Activated T-cell treated with anti-CD3 and anti-CD28 coated beads, Interleukin-2, amount 50 U/mL, for 72 hours (primary cell): ENCODE measurements around the gene WDFY4. TPM values are rescaled to one million over a fixed set of nuclear protein-coding genes. Genes with fewer than 3 reads are reported as not detected.
A peak's percentile ranks its signal among the peaks of the same experiment; 100 is the strongest.

Experiments used
- ATAC-seq, 2 donors: fragments of 150-1000 bp; cut with Tn5 transposase; replicated peaks in 1 of 2; 2 replicates each; pipeline ENCODE4 v1.10.0; 2021; ENCODE audit warnings: moderate library complexity in 2 of 2, mild to moderate bottlenecking in 1 of 2
- DNase-seq, 2 donors: peaks; one replicate each; pipeline ENCODE4 v3.0.0; 2021 to 2022; ENCODE audit warnings: mixed read lengths in 1 of 2
- H3K27ac Mint-ChIP-seq: one replicate; pipeline ENCODE4 v1.8.0; 2022; ENCODE audit warnings: mild to moderate bottlenecking, moderate library complexity, mixed read lengths
- H3K27me3 Mint-ChIP-seq: one replicate; pipeline ENCODE4 v1.8.0; 2022; ENCODE audit warnings: low read depth, mixed read lengths
- H3K36me3 Mint-ChIP-seq, 2 donors: one replicate each; pipeline ENCODE4 v1.8.0; 2022; ENCODE audit warnings: mixed read lengths in 2 of 2, mild to moderate bottlenecking in 1 of 2; ENCODE audit not compliant: insufficient read depth in 2 of 2
- H3K4me1 Mint-ChIP-seq: one replicate; pipeline ENCODE4 v1.8.0; 2022; ENCODE audit warnings: low read depth, mixed read lengths
- H3K4me3 Mint-ChIP-seq, 2 donors: one replicate each; pipeline ENCODE4 v1.8.0; 2022; ENCODE audit warnings: mild to moderate bottlenecking in 2 of 2, mixed read lengths in 2 of 2, moderate library complexity in 2 of 2
- H3K9me3 Mint-ChIP-seq, 2 donors: one replicate each; pipeline ENCODE4 v1.8.0; 2022; ENCODE audit warnings: mixed read lengths in 2 of 2
- total RNA-seq, 2 donors: library from RNA; stranded (reverse); gene quantifications; one replicate each; pipeline ENCODE4 v1.2.3, GENCODE V29; 2022

The WDFY4 gene
- total RNA-seq, 2 donors from 2014 or later: 0.58 to 1.7 TPM

DNA sequence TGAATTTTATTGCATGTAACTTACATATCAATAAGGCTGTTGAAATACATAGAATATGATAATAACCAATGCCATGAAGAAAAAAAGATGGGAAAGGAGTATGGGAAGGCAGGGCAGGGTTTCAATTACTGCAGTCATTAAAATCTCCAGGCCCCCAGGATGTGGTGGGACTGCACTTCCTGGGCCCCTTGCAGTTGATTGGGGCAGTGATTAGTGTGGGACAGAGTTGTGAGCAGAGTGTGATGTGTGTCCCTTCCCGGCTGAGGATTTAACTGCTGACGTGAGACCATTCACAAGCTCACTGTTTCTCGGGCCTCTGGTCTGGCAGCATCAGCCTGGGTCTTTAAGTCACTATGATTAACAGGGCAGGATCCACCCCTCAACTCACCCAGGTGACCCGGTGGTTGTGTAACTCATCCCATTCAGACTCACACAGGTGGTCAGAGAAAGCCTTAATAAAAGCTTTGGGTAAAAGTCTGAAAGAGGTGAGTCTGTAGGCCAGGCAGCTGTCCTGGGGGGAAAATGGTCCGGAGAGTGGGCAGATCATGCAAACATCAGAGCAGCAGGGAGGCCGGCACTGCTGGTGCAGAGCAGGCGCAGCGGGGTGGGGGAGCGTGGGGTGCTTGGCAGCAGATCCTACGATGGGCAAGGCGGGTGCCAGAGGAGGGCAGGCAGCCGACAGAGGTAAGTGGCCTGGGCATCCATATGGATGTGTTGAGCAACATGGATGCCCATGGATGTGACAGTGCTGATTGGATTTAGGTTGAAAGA lies 36.3 kb upstream of the WDFY4 start:
- ATAC-seq (no peak), DNase-seq (no peak)
- H3K27me3 Mint-ChIP-seq: peaks cover 41% of the 10 kb centered on the region
- no peak overlapping the region for H3K27ac Mint-ChIP-seq
- no peak overlapping the region for H3K4me3 Mint-ChIP-seq
- no peaks in the 10 kb centered on the region for H3K9me3 Mint-ChIP-seq
- no peaks in the 10 kb centered on the region for H3K36me3 Mint-ChIP-seq
- no peaks in the 10 kb centered on the region for H3K4me1 Mint-ChIP-seq

DNA sequence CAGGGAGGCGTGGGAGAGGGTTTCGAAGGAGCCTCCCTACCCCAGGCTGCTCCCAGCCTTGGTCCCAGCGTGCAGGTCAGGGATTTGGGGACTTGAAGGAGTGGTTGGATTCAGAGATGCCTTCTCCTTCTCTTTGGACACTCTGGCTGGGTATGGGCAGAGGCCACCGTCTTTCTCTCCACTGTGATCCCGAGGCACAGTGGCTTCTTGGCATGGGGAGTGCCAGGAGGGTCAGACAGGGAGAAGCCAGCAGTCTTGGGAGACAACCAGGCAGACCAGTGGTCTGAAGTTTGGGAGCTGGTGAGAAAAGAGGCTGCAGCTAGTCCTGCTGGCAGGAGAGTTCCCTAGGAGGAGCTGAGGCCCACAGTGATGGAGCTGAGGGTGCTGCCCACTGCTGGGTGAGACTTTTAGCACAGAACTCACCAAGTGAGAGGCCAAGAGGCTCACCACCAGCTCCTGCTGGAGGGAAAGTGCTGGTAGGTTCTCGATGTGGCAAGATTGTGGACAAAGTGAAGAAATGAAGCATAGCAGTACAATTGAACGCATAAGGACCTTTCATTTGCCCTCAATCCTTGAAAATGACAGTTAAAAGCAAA lies 35.2 kb upstream of the WDFY4 start:
- H3K9me3 Mint-ChIP-seq: no peaks in the 10 kb centered on the region
- no peaks in the 10 kb centered on the region for H3K4me1 Mint-ChIP-seq
- ATAC-seq (no peak), DNase-seq (no peak)
- peaks cover 40% of the 10 kb centered on the region for H3K27me3 Mint-ChIP-seq
- no peak overlapping the region for H3K4me3 Mint-ChIP-seq
- no peaks in the 10 kb centered on the region for H3K36me3 Mint-ChIP-seq
- H3K27ac Mint-ChIP-seq: no peak overlapping the region

DNA sequence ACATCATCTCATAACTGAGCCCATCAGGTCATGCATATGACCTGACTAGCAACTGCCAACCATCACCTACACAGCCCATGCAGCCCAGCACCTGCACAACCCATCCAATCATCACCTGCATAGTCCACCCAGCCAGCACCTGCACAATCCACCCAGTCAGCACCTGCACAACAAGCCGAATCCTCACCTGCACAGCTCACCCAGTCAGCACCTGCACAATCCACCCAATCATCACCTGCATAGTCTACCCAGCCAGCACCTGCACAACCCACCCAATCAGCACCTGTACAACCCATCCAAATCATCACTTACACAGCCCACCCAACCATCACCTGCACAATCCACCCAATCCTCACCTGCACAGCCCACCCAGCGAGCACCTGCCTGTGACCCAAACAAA lies 33.4 kb upstream of the WDFY4 start:
- Mint-ChIP-seq H3K27me3 (peaks cover 43% of the 10 kb centered on the region), H3K9me3 (no peaks in the 10 kb centered on the region), H3K27ac (no peak overlapping the region), H3K4me1 (no peaks in the 10 kb centered on the region), H3K4me3 (no peak overlapping the region), H3K36me3 (no peaks in the 10 kb centered on the region)
- DNase-seq: no peak
- ATAC-seq: no peak

DNA sequence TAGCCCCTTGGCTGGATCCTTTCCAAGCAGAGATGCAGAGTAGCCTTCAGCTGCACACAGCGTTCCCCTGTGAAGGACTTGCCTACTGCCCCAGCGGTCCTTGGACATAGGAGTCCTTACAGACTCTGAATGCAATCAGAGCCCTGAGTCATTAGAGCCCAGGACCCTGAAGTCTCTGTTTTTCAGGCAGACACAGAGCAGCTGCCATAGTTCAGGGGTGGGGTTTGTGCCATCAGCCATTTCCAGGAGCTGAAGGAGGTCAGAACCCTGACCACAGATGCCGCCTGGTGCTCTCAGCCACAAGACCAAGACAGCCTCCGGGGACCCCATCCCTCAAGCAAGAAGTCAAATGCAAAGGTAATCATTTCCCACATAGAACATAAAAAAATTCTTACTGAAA lies 32.8 kb upstream of the WDFY4 start:
- Mint-ChIP-seq H3K36me3 (no peaks in the 10 kb centered on the region), H3K9me3 (no peaks in the 10 kb centered on the region), H3K27ac (no peak overlapping the region), H3K4me1 (peaks cover 5% of the 10 kb centered on the region), H3K4me3 (no peak overlapping the region), H3K27me3 (peaks cover 43% of the 10 kb centered on the region)
- no peak for ATAC-seq
- no peak for DNase-seq

DNA sequence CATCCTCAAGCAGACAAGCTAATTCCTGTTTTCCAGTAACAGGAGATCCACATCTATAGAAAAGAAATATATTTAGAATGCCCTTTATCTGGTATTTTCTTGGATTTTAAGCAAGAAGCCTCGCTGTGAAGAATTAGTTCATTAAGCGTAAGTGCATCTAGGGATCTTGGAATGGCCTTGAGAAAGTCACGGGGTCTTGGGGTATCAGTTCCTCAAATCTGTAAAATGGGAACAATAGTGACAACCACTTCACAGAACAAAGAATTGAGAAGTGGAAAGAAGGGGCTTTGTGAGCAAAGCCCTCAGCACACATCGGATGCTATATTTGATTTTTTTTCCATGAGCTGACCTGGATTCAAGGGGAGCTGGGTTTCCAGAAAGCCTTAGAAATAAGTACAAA lies 32.3 kb upstream of the WDFY4 start:
- DNase-seq (no peak), ATAC-seq (no peak)
- peaks cover 7% of the 10 kb centered on the region for H3K4me1 Mint-ChIP-seq
- H3K27me3 Mint-ChIP-seq: peaks cover 43% of the 10 kb centered on the region
- no peak overlapping the region for H3K4me3 Mint-ChIP-seq
- no peaks in the 10 kb centered on the region for H3K9me3 Mint-ChIP-seq
- H3K36me3 Mint-ChIP-seq: no peaks in the 10 kb centered on the region
- no peak overlapping the region for H3K27ac Mint-ChIP-seq

DNA sequence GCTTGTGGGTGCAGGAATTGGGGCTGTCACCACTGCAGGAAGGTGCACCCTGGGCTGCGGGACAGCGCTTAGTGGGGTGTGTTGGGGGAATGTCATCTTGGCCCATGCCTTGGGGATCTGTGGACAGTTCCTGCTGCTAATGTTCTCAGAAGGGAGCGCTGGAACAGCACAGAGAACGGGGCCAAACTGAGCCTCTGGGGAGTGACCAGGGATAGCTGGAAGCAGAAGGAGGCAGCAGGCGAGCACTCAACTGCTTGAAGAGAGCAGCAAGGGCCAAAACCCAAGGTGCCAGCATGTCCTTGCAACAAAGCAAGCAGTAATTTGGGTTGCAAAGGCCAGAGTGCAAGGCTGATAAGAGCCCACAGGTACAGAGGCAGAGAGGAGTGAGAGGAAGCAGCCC lies 31.3 kb upstream of the WDFY4 start:
- Mint-ChIP-seq H3K4me3 (no peak overlapping the region), H3K27me3 (peaks cover 41% of the 10 kb centered on the region), H3K4me1 (peaks cover 11% of the 10 kb centered on the region), H3K27ac (no peak overlapping the region), H3K36me3 (no peaks in the 10 kb centered on the region), H3K9me3 (no peaks in the 10 kb centered on the region)
- ATAC-seq (no peak), DNase-seq (no peak)

DNA sequence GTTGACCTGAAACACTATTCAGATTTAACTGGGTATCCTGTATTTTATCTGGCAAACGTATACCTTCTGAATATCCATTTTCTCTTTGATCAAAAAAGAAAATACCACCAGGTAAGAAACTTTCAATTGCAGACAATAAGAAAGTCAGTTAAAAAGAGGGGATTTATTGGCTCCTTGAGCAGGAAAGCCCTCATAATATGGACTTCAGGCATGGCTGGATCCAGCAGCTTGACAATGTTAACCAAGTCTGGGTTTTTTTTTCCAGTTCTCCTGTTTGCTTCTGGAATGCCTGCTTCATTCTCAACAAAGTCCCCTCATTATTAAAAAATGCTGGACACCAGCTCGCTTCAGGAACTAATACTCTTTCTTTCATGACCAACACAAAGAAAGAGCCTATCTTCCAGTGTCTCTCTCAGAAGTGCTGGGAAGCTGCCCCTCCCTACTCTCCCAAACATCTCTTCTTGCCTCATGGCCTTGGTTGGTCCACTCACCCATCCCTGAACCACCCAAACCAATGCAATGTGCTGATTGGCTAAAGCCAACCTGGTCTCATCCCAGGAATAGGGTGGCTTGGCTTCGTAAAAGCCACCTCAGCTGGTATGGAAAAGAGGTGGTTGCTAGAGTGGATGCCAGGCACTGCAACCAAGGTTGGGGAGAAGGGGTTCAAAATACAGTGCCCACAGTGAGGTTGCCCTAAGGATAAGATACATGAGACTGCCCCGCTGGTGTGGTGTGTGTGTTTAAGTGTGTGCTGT lies 30.6 kb upstream of the WDFY4 start:
- Mint-ChIP-seq H3K27me3 (peaks cover 43% of the 10 kb centered on the region), H3K9me3 (no peaks in the 10 kb centered on the region), H3K27ac (no peak overlapping the region), H3K4me1 (peaks cover 13% of the 10 kb centered on the region), H3K36me3 (no peaks in the 10 kb centered on the region), H3K4me3 (no peak overlapping the region)
- DNase-seq: no peak
- no peak for ATAC-seq

DNA sequence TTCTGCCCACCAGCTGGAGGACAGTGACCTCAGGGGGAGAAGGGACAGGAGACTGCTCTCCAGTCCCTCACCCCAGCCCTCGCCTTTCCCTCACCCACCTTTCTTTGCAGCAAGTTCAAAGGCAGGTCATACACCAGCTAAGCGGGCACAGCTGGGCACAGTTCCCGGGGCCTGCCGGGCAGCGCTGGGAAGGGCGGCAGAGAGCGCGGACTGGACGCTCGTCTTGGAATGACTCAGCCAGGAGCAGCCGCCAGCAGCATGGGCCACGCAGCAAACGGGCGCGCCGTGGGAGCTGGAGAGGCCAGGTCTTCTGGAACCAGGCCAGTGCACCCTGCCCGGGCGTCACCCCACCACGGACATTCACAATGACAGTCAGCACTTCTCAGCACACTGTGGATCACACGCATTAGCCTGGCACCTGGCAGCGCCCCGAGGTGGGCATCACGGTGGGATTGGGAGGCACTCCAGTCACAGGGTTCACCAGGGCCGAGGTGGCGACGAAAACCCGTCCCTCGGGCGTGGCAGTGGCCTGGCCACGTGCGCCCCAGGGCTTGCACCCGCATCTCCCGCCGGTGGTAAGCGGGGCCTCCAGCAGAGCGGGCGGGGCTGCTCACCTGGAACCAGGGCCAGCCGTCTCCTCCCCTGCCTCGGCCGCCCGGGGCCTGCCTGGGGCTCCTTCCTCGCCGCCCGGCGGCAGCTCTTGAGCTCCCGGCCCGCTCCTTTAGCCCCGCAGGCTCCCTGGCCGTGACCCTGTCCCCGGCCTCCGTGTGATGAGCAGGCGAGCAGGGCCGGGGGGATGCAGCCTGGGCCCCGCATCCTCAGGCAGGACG lies 29.0 kb upstream of the WDFY4 start:
- Mint-ChIP-seq H3K27me3 (peaks cover 38% of the 10 kb centered on the region), H3K4me3 (peak overlapping the region; percentile 39 to 82), H3K9me3 (no peaks in the 10 kb centered on the region), H3K27ac (no peak overlapping the region), H3K36me3 (no peaks in the 10 kb centered on the region), H3K4me1 (peaks cover 13% of the 10 kb centered on the region)
- DNase-seq (peak in 1 of 2 donors; percentile 14), ATAC-seq (peak; percentile 34 to 53)

DNA sequence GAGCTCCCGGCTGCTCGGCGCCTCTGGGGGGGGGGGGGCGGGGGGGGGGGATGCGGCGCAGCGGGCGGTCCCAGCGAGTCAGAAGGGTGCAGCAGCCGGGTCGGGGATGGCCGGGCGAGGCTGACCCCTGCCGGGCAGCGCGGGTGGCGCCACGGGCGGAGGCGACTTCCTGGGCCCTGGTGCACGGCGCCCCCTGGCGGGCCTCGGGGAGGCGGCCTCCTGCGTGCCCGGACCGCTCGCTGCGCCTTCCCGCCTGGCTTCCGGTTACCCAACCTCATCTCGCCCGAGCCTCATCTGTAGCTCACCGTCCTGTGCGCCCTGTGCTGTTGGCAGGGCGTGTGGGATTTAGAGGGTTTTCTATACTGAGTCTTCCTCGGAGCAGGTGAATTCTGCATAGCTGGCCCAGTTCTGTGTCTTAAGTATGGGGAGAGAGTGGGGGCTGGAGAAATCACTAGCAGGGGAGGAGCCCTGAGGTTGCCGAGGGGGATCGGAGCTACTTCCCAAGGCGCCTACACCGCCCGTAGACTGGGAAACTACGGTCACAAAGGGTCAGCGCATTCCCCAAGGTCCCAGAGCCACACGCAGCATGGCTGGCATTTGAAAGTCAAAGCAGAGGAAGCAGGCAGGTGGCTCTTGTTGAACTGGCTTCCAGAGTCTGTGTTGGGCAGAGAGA lies 28.3 kb upstream of the WDFY4 start:
- peaks cover 33% of the 10 kb centered on the region for H3K27me3 Mint-ChIP-seq
- peaks cover 13% of the 10 kb centered on the region for H3K4me1 Mint-ChIP-seq
- H3K9me3 Mint-ChIP-seq: no peaks in the 10 kb centered on the region
- H3K36me3 Mint-ChIP-seq: no peaks in the 10 kb centered on the region
- H3K27ac Mint-ChIP-seq: no peak overlapping the region
- DNase-seq (peak; percentile 91 to 96), ATAC-seq (peak; percentile 96 to 98)
- peak overlapping the region; percentile 82 to 83 for H3K4me3 Mint-ChIP-seq

DNA sequence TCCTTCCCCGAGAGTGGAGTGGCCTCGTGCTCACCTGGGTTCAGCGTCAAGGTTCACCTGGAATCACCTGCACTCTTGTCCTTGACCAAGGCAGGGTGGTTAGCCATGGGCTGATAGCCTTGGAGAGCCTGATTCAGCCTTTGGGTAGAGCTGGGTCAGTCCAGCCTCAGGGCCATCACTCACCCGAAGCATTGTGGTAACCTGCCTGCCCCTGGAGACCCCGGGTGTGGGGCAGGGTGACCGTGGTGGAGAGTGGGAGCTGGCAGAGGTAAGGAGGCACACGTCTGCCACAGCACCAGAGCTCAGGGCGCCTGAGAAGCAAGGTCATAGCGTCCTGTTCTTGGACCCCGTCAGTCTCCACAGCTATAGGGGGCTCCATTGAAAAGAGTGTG lies 27.8 kb upstream of the WDFY4 start:
- ATAC-seq: no peak
- peak overlapping the region; percentile 82 to 83 for H3K4me3 Mint-ChIP-seq

DNA sequence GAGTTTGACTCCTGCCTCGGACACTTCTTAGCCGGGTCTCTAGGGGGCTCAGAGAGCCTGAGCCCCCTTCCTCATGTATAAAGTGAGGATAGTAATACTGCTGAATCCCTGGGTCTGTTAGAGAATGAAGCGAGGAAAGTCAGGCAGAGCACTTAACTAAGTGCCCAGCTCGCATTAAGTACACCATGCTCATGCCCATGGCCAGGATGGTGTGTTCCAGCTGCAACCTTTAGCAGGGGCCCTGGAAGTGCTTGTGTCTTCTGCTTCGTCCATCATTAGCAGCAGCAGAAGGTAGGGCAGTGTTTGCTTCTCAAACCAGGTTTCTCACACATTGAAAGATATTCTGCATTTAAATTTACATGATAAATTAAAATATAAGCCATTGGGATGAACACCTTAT lies 27.3 kb upstream of the WDFY4 start:
- Mint-ChIP-seq H3K4me3 (no peak overlapping the region), H3K27ac (no peak overlapping the region), H3K36me3 (no peaks in the 10 kb centered on the region), H3K4me1 (peaks cover 13% of the 10 kb centered on the region), H3K9me3 (no peaks in the 10 kb centered on the region), H3K27me3 (peaks cover 27% of the 10 kb centered on the region)
- DNase-seq (no peak), ATAC-seq (no peak)

More for the DNA sequence above, 27.8 kb upstream of the WDFY4 start:
- Mint-ChIP-seq H3K27me3 (peaks cover 28% of the 10 kb centered on the region), H3K9me3 (no peaks in the 10 kb centered on the region), H3K36me3 (no peaks in the 10 kb centered on the region), H3K4me1 (peaks cover 13% of the 10 kb centered on the region), H3K27ac (no peak overlapping the region)
- DNase-seq: no peak

DNA sequence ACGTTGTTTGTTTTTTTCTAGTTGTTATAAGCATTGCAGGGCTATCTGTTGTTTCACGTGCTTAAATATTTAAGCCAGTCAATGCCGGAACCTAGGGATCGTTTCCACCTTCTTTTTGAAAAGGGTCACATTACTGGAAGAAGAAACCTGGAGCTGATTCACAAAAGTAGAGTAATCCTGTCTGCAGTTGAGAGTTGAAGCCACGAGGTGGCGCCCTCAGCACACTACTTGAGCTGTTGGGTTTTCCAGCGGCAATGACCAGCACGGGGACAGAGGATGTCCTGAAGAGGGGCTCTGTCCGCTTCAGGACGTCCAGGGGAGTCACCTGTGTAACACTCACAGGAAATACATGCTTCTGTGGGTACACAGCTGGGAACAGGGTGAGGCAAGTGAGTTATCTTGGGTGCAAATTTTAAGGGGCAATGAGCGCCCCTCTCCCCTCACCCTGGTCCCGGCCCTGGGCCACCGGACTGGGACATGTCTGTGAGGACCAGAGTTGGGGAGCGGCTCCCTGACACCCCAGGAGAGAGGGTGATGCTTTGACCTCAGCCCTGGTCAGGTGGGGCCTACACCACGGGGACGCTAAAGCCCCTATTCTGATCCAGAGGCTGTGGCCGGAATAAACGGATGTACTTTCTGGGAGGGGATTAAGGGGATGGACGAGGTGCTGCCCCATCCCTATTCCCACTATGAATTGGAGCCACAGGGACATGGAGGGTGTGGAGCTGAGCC lies 26.3 kb upstream of the WDFY4 start:
- ATAC-seq (no peak), DNase-seq (peak; percentile 61 to 64)
- Mint-ChIP-seq H3K36me3 (no peaks in the 10 kb centered on the region), H3K9me3 (no peaks in the 10 kb centered on the region), H3K4me3 (no peak overlapping the region), H3K27ac (no peak overlapping the region), H3K27me3 (peaks cover 27% of the 10 kb centered on the region), H3K4me1 (peaks cover 13% of the 10 kb centered on the region)
